ENCODE results near the gene PLEKHS1.
A peak's percentile ranks its signal among the peaks of the same experiment; 100 is the strongest.

PLEKHS1 gene

DNA sequence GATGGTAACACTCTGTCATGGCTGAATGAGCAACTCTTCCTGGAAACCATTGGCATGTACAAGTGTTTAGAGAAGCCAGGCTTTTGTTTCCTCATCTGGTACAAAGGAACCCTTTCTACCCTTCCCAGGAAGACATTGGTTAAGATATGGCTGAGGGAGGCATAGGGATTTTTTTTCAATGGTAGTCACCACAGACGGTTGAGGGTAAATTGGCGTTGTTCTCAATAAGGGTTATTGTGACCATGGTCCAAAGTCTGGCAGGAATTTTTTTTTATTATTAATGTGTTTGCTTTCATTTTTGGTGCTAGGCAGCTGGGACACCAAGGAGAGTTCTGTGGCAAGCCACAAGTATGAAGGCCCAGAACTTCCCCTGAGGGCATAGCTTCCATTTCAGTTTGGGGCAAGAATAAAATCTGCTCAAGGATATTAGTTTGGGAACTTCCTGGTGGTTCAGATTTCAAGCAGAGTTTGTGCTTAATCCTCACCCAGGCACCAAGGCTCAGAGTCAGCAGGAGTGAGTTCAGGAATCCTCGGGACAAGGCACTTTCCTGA, at the start of gene PLEKHS1:
TSS of gene PLEKHS1 (plus strand) at position 502 of the 552 bp plus-strand sequence. CDS start 3,596 bp downstream, outside the sequence.
- no peak for FAIRE-seq
- peak; percentile 16 for DNase-seq (ENCODE audit: low spot score)

- DNase-seq (ENCODE audit: low spot score) (no peak), FAIRE-seq (peak; percentile 64)
These were observed 46.7 kb upstream of the PLEKHS1 start for GRCh38 chr10:113704637-113705343.

DNA sequence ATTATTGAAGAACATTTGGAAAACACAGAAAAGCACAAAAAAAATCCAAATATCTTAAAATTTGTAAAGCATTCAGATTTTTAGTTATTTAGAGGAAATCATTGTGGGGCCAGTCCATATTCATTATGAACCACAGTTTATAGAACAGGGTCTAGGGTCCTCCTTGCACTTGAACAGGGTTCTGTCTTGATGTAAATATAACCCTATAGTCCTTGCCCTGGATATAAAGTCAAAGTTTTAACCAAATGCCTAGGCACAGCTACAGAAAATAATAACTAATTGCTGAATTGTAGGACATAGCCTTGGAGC, 46.2 kb upstream of the PLEKHS1 start:
- FAIRE-seq (no peak), DNase-seq (ENCODE audit: low spot score) (no peak)

- no peak for FAIRE-seq
- DNase-seq (ENCODE audit: low spot score) = no peak
These were observed 44.9 kb upstream of the PLEKHS1 start for GRCh38 chr10:113706623-113707022.

- FAIRE-seq (no peak), DNase-seq (ENCODE audit: low spot score) (no peak)
These were observed 42.8 kb upstream of the PLEKHS1 start for GRCh38 chr10:113708640-113709039.

- peak; percentile 9 for DNase-seq (ENCODE audit: low spot score)
- no peak for FAIRE-seq
These were observed 42.2 kb upstream of the PLEKHS1 start for GRCh38 chr10:113709221-113709838.

DNA sequence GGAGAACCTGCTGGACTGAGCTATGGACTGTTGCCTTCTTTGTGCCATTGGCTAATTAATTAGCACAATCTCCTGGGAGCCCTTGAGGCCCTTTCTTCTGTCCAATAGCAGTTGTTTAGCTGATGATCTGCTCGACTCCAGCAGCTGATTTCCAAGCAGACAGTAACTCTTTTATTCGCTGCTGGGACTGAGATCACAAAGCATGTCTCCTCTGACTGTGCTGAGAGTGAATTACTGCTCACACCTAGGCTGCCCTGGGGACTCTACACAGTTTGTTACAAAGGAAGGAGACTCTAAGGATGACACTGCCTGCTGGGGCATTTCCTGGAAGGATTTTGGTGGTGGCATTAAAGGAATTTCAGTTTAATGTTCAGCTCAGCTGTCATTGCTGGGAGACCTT, 40.3 kb upstream of the PLEKHS1 start:
- no peak for DNase-seq (ENCODE audit: low spot score)
- no peak for FAIRE-seq

GRCh38 chr10:113712024-113712423, 39.5 kb upstream of the PLEKHS1 start:
- FAIRE-seq (no peak), DNase-seq (ENCODE audit: low spot score) (no peak)

DNA sequence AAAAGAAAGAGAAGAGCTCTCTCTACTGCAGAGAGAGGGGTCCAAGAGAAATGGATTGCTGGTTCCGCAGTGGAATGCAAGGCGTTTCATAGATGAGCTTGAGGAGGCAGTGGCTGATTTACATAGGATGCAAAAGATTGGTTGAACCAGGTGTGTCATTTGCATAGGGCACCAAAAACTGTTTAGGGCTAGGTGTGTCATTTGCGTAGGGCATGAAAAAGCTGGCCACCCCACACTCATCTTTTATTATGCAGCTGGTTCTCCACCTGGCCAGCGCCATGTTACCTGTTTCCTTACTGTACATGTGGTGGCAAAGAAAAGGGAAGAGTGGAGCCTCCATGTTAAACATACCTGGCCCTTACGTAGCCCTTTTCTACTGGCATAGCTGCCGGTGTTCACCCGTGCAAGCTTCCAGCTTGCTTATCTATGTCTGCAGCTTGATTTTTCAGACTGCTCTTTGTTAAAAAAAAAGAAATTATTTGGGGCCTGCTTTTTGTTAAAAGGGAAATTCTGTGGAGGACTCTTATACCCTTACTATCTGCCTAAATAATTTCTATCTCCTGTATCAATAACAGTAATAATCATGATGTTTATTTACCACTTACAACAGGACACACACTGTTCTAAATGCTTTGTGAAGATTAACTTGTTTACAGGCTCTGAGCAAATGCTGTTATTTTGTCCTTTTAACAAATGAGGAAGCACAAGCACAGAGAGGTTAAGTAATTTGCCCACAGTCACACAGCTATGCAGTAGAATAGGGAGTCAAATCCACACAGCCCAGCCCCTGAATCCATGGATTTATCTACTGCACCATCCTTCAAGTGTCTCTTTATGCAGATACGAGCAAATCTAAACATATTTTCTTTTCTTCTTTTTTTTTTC, 38.5 kb upstream of the PLEKHS1 start:
- DNase-seq (ENCODE audit: low spot score) (no peak), FAIRE-seq (no peak)

DNA sequence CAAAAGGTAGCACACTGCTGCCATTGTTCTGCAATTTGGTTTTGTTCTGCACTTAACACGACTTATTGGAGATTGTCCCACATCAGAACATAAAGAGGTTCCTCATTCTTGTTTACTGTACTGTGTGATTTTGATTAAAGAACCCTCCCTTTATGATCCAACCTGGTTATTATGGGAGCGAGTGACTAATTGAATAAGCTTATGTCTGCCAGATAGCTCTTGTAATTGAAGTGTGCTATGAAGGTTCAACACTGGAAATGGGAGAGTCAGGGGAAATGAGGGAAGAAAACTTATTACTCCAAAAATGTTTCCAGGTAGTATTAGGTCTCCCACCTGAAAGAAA, 37.9 kb upstream of the PLEKHS1 start:
- FAIRE-seq = no peak
- no peak for DNase-seq (ENCODE audit: low spot score)

GRCh38 chr10:113716109-113716910, 35.2 kb upstream of the PLEKHS1 start:
- no peak for FAIRE-seq
- no peak for DNase-seq (ENCODE audit: low spot score)

GRCh38 chr10:113718969-113719822, 32.3 kb upstream of the PLEKHS1 start:
- DNase-seq (ENCODE audit: low spot score) (no peak), FAIRE-seq (no peak)

DNA sequence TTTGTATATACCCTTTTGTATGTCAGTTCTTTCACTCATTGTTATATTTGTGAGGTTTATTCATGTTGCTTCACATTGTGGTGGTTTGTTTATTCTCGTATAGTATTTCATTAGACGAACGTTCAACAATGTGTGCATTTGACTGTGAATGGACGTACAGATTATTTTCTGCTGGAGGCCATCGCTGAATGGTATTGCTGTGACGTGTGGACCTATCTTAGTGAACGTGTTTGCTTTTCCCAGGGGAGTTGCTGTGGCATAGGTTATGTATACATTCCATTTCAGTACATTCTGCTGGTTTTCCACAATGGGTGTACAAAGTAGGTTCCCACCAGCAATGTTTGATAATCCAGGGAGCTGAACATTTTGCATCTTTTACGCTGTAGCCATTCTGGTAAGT, 31.1 kb upstream of the PLEKHS1 start:
- DNase-seq (ENCODE audit: low spot score) (no peak), FAIRE-seq (no peak)

DNA sequence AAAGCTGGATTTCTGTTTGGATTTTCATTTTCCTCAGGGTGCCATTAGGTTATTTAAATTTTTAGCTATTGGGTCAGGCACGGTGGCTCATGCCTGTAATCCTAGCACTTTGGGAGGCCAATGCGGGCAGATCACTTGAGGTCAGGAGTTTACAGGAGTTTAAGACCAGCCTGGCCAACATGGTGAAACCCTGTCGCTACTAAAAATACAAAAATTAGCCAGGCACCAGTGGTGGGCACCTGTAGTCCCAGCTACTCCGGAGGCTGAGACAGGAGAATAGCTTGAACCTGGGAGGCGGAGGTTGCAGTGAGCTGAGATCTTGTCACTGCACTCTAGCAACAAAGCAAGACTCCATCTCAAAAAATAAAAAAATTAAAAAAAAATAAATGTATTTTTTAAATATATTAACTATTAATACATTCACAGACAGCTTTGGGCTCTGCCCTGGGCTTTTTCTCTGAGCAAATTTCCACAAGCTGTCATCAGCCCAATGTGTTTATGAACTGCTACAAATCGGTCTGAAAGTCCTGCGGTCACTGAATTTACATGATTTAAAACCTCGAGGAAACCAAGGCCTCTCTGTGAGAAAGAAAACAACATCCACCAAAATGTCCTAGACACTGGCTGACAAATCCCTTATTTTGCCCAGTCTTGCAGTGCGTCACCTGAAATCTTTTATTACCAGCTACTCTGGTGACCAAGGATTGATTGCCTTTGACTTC, 19.2 kb upstream of the PLEKHS1 start:
- DNase-seq (ENCODE audit: low spot score) (no peak), FAIRE-seq (no peak)

GRCh38 chr10:113732966-113733365, 18.5 kb upstream of the PLEKHS1 start:
- no peak for FAIRE-seq
- no peak for DNase-seq (ENCODE audit: low spot score)

GRCh38 chr10:113733635-113734034, 17.8 kb upstream of the PLEKHS1 start:
- no peak for FAIRE-seq
- DNase-seq (ENCODE audit: low spot score) = no peak

- FAIRE-seq (no peak), DNase-seq (ENCODE audit: low spot score) (no peak)
These were observed 15.6 kb upstream of the PLEKHS1 start for GRCh38 chr10:113735913-113736312.

DNA sequence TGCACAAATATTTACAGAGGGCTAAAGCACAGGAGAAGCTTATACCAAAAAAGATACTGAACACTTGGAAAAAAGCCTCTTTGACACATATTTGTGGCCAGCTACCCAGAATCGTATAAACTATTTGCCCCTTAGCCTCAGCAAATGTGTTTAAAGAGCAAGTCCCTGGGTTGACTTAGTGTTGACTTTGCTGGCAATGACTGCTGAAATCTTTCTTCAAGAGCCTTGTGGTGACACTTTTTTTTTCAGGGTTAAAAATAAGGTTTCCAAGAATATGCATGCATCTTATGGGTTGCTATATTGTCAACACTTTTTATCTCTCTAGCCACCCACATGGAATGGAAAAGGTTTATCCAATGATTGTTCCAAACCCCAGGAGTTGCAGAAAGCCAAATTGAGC, 14.9 kb upstream of the PLEKHS1 start:
- no peak for DNase-seq (ENCODE audit: low spot score)
- FAIRE-seq = no peak

DNA sequence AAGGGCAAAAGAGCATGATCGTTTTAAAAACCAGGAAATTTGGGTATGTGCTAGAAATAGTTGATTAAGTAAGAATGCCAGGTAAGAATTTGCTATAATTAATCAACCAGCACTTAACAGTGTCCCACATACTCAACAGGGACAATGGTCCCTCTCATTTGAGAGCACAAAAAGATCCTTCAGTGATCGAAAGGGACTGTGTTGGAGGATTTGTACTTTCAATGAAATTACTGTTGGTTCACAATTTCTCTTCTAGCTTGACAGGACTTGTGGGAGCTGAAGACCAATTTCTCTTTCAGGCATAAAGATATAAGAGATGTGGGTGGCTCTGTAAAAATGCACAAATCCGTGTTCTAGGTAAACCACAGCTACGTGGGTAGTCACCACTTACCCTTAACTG, 12.5 kb upstream of the PLEKHS1 start:
- no peak for FAIRE-seq
- no peak for DNase-seq (ENCODE audit: low spot score)

DNA sequence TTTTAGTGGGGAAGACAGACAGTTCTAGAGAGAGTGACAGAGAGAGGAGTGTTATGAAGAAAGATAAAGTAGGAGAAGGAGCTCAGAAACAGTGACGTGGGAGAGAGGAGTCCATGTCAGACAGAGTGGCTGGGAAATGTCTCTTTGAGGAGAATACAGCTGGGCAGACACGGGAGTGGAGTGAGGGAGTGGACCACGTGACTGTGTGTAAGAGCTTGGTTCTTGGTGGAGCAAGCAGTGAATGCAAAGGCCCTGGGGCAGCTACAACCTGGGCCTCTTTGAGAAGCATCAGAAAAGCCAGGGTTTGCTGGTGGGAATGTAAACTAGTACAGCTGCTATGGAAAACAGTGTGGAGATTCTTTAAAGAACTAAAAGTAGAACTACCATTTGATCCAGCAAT, 11.9 kb upstream of the PLEKHS1 start:
- FAIRE-seq = no peak

More for the DNA sequence above, 11.9 kb upstream of the PLEKHS1 start:
- DNase-seq (ENCODE audit: low spot score) = no peak
